ENCODE results near the gene ODF2. TPM values are rescaled to one million over a fixed set of nuclear protein-coding genes. Genes with fewer than 3 reads are reported as not detected.

Gene ODF2
- total RNA-seq, 1 experiment from 2014 or later: 31.9 TPM

- TF ChIP-seq ESRRA (CRISPR knock-in tag; IDR thresholded peaks at IDR 0.05; ENCODE audit: borderline replicate concordance): no peak
- TF ChIP-seq, protein P1, sequence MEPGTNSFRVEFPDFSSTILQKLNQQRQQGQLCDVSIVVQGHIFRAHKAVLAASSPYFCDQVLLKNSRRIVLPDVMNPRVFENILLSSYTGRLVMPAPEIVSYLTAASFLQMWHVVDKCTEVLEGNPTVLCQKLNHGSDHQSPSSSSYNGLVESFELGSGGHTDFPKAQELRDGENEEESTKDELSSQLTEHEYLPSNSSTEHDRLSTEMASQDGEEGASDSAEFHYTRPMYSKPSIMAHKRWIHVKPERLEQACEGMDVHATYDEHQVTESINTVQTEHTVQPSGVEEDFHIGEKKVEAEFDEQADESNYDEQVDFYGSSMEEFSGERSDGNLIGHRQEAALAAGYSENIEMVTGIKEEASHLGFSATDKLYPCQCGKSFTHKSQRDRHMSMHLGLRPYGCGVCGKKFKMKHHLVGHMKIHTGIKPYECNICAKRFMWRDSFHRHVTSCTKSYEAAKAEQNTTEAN (CRISPR knock-in tag; IDR thresholded peaks at IDR 0.05): no peak
- TF ChIP-seq ARID4B (CRISPR knock-in tag; IDR thresholded peaks at IDR 0.05; ENCODE audit: borderline replicate concordance): no peak
- no peak for TF ChIP-seq FOXK1 (CRISPR knock-in tag; IDR thresholded peaks at IDR 0.05)
- TF ChIP-seq NR1H2 (CRISPR knock-in tag; IDR thresholded peaks at IDR 0.05): no peak
Measured at GRCh38 chr9:128438343-128439109, 17.3 kb upstream of the ODF2 start (continued).

DNA sequence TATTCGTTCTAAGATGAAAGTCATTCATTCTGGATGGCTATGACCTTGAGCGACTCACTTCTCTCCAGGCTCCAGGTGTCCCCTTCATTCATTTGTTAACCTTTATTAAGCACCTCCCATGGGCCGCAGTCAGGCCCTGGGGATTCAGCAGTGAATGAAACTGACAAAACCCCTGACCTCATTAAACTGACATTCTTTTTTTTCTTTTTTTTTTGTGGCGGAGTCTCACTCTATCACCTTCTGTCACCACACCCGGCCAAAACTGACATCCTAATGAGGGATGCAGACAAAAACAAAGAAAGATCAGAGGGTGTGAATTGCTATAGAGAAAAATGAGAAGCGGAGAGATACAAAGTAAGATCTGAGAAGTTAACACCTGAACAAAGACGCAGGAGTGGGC is 16.5 kb upstream of the ODF2 start:
- Mint-ChIP-seq H3K27ac (no peak overlapping the region), H3K36me3 (no peaks in the 10 kb centered on the region), H3K27me3 (ENCODE audit: low read depth) (peaks cover 10% of the 10 kb centered on the region; the same call in 1 of the 2 replicates), H3K4me1 (peaks cover 9% of the 10 kb centered on the region), H3K9me3 (no peaks in the 10 kb centered on the region), H3K4me3 (no peak overlapping the region)
- no peak for ATAC-seq
- CTCF ChIA-PET: interaction anchor here (0.5 to 2.7 kb wide), 73 partner anchors 8 to 608 kb away, joined by 3 to 58 read pairs (median 5); partner anchors contain the start of genes BBLN, CERCAM, ENDOG and GLE1
- TF ChIP-seq SMAD3 (CRISPR knock-in tag; IDR thresholded peaks at IDR 0.05; ENCODE audit: borderline replicate concordance) (no peak), MLX (CRISPR knock-in tag; IDR thresholded peaks at IDR 0.05) (no peak), ZNF138 (CRISPR knock-in tag; conservative IDR thresholded peaks at IDR 0.05) (no peak), ESRRA (CRISPR knock-in tag; IDR thresholded peaks at IDR 0.05; ENCODE audit: borderline replicate concordance) (no peak), HMGA2 (CRISPR knock-in tag; IDR thresholded peaks at IDR 0.05) (no peak), JAZF1 (CRISPR knock-in tag; IDR thresholded peaks at IDR 0.05) (no peak), NR3C1 (CRISPR knock-in tag; conservative IDR thresholded peaks at IDR 0.05; ENCODE audit: low read depth) (no peak), ZNF317 (CRISPR knock-in tag; IDR thresholded peaks at IDR 0.05; ENCODE audit: borderline replicate concordance, low read depth) (no peak), ZNF416 (CRISPR knock-in tag; IDR thresholded peaks at IDR 0.05) (no peak), GTF2I (CRISPR knock-in tag; conservative IDR thresholded peaks at IDR 0.05) (no peak), FOXJ3 (CRISPR knock-in tag; IDR thresholded peaks at IDR 0.05; ENCODE audit: borderline replicate concordance) (no peak), TEAD1 (CRISPR knock-in tag; IDR thresholded peaks at IDR 0.05) (no peak), CREM (CRISPR knock-in tag; IDR thresholded peaks at IDR 0.05) (no peak), GABPB1 (CRISPR knock-in tag; IDR thresholded peaks at IDR 0.05) (no peak), CDX4 (CRISPR knock-in tag; IDR thresholded peaks at IDR 0.05; ENCODE audit: borderline replicate concordance) (no peak)
- POLR2A ChIA-PET: interaction anchor here (1.0 kb wide), 1 partner anchor 113 kb away, joined by 5 read pairs; the partner anchor contains the start of gene SPTAN1
- no peak for DNase-seq (ENCODE audit: low spot score)

Measured in WTC11 (cell line).